GM12878 (cell line): Measurements from ENCODE around the gene ABHD8. TPM values are rescaled to one million over a fixed set of nuclear protein-coding genes. Genes with fewer than 3 reads are reported as not detected.

Experiments
- ASH2L ChIP-seq: fragments of 300-600, 200-600 bp; sonication (generic); IDR thresholded peaks from 2 replicates; pipeline ENCODE4 v1.6.1; 2017; ENCODE audit warnings: low read depth, mild to moderate bottlenecking, borderline replicate concordance
- BMI1 ChIP-seq: fragments of 450-650 bp; IDR thresholded peaks from 2 replicates; pipeline ENCODE4 v1.6.1; 2016; ENCODE audit warnings: mild to moderate bottlenecking, moderate library complexity, borderline replicate concordance
- EZH2 ChIP-seq: IDR thresholded peaks from 2 replicates; pipeline ENCODE4 v1.6.1; 2012; ENCODE audit warnings: low read depth, mild to moderate bottlenecking, control low read depth, inconsistent platforms, low read length, borderline replicate concordance; ENCODE audit not compliant: control insufficient read depth
- FOS ChIP-seq: IDR thresholded peaks from 3 replicates; pipeline ENCODE4 v1.6.1; 2011; ENCODE audit warnings: borderline replicate concordance; ENCODE audit not compliant: insufficient read length; ENCODE audit errors: extremely low read depth
- GATAD2B ChIP-seq: fragments of 450-650 bp; conservative IDR thresholded peaks from 2 replicates; pipeline ENCODE4 v1.6.1; 2017; ENCODE audit warnings: low read depth, mild to moderate bottlenecking, moderate library complexity
- JUND ChIP-seq: IDR thresholded peaks from 2 replicates; pipeline ENCODE4 v1.6.1; 2012; ENCODE audit warnings: low read depth, mild to moderate bottlenecking, low read length, improper control_type of control experiment, moderate library complexity
- MTA3 ChIP-seq: IDR thresholded peaks from 2 replicates; pipeline ENCODE4 v1.6.1; 2012; ENCODE audit warnings: low read length, inconsistent platforms, borderline replicate concordance
- NBN ChIP-seq: fragments of 450-650 bp; IDR thresholded peaks from 2 replicates; pipeline ENCODE4 v1.6.1; 2016
- NFYA ChIP-seq: IDR thresholded peaks from 2 replicates; pipeline ENCODE4 v1.6.1; 2011; ENCODE audit warnings: low read depth, mild to moderate bottlenecking, low read length, improper control_type of control experiment, borderline replicate concordance
- NR2C1 ChIP-seq: fragments of 450-650 bp; IDR thresholded peaks from 2 replicates; pipeline ENCODE4 v1.6.1; 2017; ENCODE audit warnings: antibody characterized with exemption, mild to moderate bottlenecking, moderate library complexity
- SMAD1 ChIP-seq: fragments of 450-650 bp; IDR thresholded peaks from 2 replicates; pipeline ENCODE4 v1.6.1; 2018; ENCODE audit warnings: mild to moderate bottlenecking, low read depth; ENCODE audit not compliant: partially characterized antibody
- STAT1 ChIP-seq: fragments of 450-650 bp; conservative IDR thresholded peaks from 2 replicates; pipeline ENCODE4 v1.6.1; 2014; ENCODE audit warnings: antibody characterized with exemption, mild to moderate bottlenecking
- TCF7 ChIP-seq: IDR thresholded peaks from 2 replicates; pipeline ENCODE4 v1.6.1; 2014; ENCODE audit warnings: antibody characterized with exemption, borderline replicate concordance
- ZBTB4 ChIP-seq: fragments of 450-650 bp; formaldehyde crosslinking; IDR thresholded peaks from 2 replicates; pipeline ENCODE4 v1.4.0; 2022; ENCODE audit warnings: mild to moderate bottlenecking, moderate library complexity
- ZBTB40 ChIP-seq: fragments of 450-650 bp; IDR thresholded peaks from 2 replicates; pipeline ENCODE4 v1.6.1; 2016; ENCODE audit warnings: mild to moderate bottlenecking, moderate library complexity, borderline replicate concordance
- polyA plus RNA-seq, 11 experiments: library from polyadenylated mRNA; depleted of rRNA in 4 of 11; unstranded in 6 of 11; stranded (reverse) in 5 of 11; fragments of >200 nt; fragmentation: Nextera tagmentation in 4 of 11; fragmentation: Illumina TruSeq in 1 of 11; extraction: Ambion mirVana in 4 of 11; extraction: Trizol in 1 of 11; gene quantifications; 1 replicate in 1 of 11; 2 replicates in 10 of 11; pipeline versions ENCODE4 v1.2.1 to v1.2.3, GENCODE V29; 2011 to 2016; ENCODE audit warnings: inconsistent platforms in 2 of 11, missing spikeins in 2 of 11, low read depth in 1 of 11
- total RNA-seq, 4 experiments: library from RNA; depleted of rRNA in 3 of 4; stranded (reverse); fragments of >200 nt in 3 of 4; fragmentation: Illumina TruSeq in 1 of 4; extraction: Trizol in 1 of 4; gene quantifications; 2 replicates each; pipeline versions ENCODE4 v1.2.1 to v1.2.3, GENCODE V29; 2013 to 2021
- TF ChIP-seq, protein P1 (sequence below): fragments of 450-650 bp; IDR thresholded peaks from 2 replicates; pipeline ENCODE4 v1.6.1; 2017; ENCODE audit warnings: borderline replicate concordance
- TF ChIP-seq, protein P2 (sequence below): fragments of 450-650 bp; formaldehyde crosslinking; IDR thresholded peaks from 2 replicates; pipeline ENCODE4 v1.5.0; 2022; ENCODE audit warnings: mild to moderate bottlenecking, missing genetic modification characterization

ABHD8 gene
- total and polyA plus RNA-seq, 10 of the 15 experiments (the other 5 are each of a cell fraction or from before 2014, with no cell fraction given): 0.03 to 12.5 (median 6.0) TPM

DNA sequence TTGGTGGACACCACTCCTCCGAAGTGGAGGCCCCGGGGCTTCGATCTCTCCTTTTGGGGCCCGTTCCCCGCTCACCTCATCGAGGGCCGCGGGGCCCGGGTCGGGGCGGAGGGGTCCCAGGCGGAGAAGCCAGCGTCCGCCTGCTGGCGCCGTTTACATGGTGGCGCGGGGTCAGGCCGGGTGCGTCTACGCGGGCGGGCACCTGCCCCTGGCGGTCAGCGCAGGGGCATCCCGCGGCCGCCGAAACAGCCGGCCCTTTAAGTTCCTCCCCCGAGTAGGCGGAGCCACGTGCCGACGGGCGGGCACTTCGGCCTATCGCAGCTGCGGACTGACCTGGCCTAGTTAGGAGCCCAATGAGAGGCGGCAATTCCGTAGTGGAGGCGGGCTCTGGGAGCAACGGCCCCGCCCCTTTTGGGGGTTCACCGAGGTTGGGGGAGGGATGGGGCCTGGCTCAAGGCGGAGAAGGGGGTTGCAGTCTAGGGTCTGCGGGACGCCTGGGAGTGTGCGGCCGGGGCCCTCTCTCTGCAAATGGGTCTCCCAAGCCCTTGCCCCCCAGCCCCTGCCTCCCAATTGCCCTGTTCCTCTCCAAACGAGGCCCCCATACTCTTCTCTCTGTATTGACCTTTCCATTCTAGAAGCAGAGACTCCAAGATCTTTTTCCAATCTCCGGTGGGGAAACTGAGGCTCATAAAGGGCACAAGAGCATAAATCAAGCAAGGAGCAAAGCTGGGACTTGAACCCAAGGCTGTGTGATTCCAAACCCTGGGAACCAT, at the start of gene ABHD8 (continued):
- TF ChIP-seq, protein P1, sequence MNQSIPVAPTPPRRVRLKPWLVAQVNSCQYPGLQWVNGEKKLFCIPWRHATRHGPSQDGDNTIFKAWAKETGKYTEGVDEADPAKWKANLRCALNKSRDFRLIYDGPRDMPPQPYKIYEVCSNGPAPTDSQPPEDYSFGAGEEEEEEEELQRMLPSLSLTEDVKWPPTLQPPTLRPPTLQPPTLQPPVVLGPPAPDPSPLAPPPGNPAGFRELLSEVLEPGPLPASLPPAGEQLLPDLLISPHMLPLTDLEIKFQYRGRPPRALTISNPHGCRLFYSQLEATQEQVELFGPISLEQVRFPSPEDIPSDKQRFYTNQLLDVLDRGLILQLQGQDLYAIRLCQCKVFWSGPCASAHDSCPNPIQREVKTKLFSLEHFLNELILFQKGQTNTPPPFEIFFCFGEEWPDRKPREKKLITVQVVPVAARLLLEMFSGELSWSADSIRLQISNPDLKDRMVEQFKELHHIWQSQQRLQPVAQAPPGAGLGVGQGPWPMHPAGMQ: no peak
- TF ChIP-seq MTA3 (no peak), ZBTB40 (no peak), BMI1 (no peak), NBN (no peak), TCF7 (no peak), FOS (peak; percentile 55), NR2C1 (0 out of 2 replicates have a peak, but pooled peaks have one; percentile 29), EZH2 (no peak), ASH2L (no peak), ZBTB4 (CRISPR knock-in tag) (no peak), GATAD2B (peak; percentile 64; the same call in 1 of the 2 replicates), JUND (no peak), SMAD1 (no peak), NFYA (peak; percentile 23; the same call in 1 of the 2 replicates), STAT1 (no peak)
- TF ChIP-seq, protein P2, sequence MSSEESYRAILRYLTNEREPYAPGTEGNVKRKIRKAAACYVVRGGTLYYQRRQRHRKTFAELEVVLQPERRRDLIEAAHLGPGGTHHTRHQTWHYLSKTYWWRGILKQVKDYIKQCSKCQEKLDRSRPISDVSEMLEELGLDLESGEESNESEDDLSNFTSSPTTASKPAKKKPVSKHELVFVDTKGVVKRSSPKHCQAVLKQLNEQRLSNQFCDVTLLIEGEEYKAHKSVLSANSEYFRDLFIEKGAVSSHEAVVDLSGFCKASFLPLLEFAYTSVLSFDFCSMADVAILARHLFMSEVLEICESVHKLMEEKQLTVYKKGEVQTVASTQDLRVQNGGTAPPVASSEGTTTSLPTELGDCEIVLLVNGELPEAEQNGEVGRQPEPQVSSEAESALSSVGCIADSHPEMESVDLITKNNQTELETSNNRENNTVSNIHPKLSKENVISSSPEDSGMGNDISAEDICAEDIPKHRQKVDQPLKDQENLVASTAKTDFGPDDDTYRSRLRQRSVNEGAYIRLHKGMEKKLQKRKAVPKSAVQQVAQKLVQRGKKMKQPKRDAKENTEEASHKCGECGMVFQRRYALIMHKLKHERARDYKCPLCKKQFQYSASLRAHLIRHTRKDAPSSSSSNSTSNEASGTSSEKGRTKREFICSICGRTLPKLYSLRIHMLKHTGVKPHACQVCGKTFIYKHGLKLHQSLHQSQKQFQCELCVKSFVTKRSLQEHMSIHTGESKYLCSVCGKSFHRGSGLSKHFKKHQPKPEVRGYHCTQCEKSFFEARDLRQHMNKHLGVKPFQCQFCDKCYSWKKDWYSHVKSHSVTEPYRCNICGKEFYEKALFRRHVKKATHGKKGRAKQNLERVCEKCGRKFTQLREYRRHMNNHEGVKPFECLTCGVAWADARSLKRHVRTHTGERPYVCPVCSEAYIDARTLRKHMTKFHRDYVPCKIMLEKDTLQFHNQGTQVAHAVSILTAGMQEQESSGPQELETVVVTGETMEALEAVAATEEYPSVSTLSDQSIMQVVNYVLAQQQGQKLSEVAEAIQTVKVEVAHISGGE (CRISPR knock-in tag): no peak
